Lower lobe of right lung (tissue), 2 donors: ENCODE data around the gene ITGA3. TPM values are rescaled to one million over a fixed set of nuclear protein-coding genes. Genes with fewer than 3 reads are reported as not detected.
A peak's percentile ranks its signal among the peaks of the same experiment; 100 is the strongest.

Experiments
- ATAC-seq, 2 donors: fragments of 200-7000 bp; cut with Tn5 transposase; one replicate each; pipeline ENCODE4 v1.9.1; 2020 to 2022; ENCODE audit warnings: mild to moderate bottlenecking in 2 of 2, moderate library complexity in 2 of 2
- DNase-seq: peaks from one replicate; pipeline ENCODE4 v3.0.0-alpha.2; 2020
- H3K27ac ChIP-seq: fragments of 200-600 bp; one replicate; pipeline ENCODE4 v1.8.0; 2022
- H3K27me3 ChIP-seq: fragments of 200-600 bp; one replicate; pipeline ENCODE4 v1.8.0; 2022; ENCODE audit warnings: low read depth
- H3K36me3 ChIP-seq: fragments of 200-600 bp; one replicate; pipeline ENCODE4 v1.8.0; 2022; ENCODE audit warnings: mild to moderate bottlenecking
- H3K4me1 ChIP-seq: fragments of 200-600 bp; one replicate; pipeline ENCODE4 v1.8.0; 2022
- H3K4me3 ChIP-seq: fragments of 200-600 bp; one replicate; pipeline ENCODE4 v1.8.0; 2022; ENCODE audit warnings: mild to moderate bottlenecking
- H3K9me3 ChIP-seq: fragments of 200-600 bp; one replicate; pipeline ENCODE4 v1.8.0; 2022
- CTCF ChIP-seq: fragments of 200-600 bp; IDR thresholded peaks from one replicate; pipeline ENCODE4 v1.8.0; 2022; ENCODE audit warnings: antibody characterized with exemption, mild to moderate bottlenecking
- intact Hi-C: fragments of 100-400 bp; cut with DNase I; formaldehyde crosslinking; loops from one replicate; pipeline ENCODE4 v1.11.0; 2022
- total RNA-seq: library from RNA; stranded (reverse); fragmentation: NEBNext Ultra II Directional; extraction: Animal tissue kit (Norgen Biotek cat#: 25700); gene quantifications from one replicate; pipeline ENCODE4 v1.2.1, GENCODE V29; 2021
- donor health status: DM: no; HTN: yes; CAD: no; lungs with severe emphysema.

ITGA3 gene
- total RNA-seq, 1 donor from 2014 or later = 162 TPM

GRCh38 chr17:50028736-50029120, 27.2 kb upstream of the ITGA3 start:
- DNase-seq = no peak
- no peaks in the 10 kb centered on the region for H3K9me3 ChIP-seq
- peaks cover 27% of the 10 kb centered on the region for H3K4me1 ChIP-seq
- H3K27me3 ChIP-seq = no peaks in the 10 kb centered on the region
- ATAC-seq = no peak
- H3K4me3 ChIP-seq = no peak overlapping the region
- H3K27ac ChIP-seq = peak overlapping the region; percentile 38
- intact Hi-C loops = loop anchor here (10.0 kb wide), 1 partner anchor 56 kb away; no protein-coding TSS in a partner anchor
- H3K36me3 ChIP-seq = no peaks in the 10 kb centered on the region
- TF ChIP-seq CTCF = no peak

GRCh38 chr17:50029185-50029584, 26.7 kb upstream of the ITGA3 start:
- TF ChIP-seq CTCF = no peak
- ATAC-seq = no peak
- Histone ChIP-seq H3K27ac (peak overlapping the region; percentile 38), H3K4me3 (no peak overlapping the region), H3K27me3 (no peaks in the 10 kb centered on the region), H3K9me3 (no peaks in the 10 kb centered on the region), H3K4me1 (peaks cover 29% of the 10 kb centered on the region), H3K36me3 (no peaks in the 10 kb centered on the region)
- intact Hi-C loops = loop anchor here (10.0 kb wide), 1 partner anchor 56 kb away; no protein-coding TSS in a partner anchor
- DNase-seq = no peak

DNA sequence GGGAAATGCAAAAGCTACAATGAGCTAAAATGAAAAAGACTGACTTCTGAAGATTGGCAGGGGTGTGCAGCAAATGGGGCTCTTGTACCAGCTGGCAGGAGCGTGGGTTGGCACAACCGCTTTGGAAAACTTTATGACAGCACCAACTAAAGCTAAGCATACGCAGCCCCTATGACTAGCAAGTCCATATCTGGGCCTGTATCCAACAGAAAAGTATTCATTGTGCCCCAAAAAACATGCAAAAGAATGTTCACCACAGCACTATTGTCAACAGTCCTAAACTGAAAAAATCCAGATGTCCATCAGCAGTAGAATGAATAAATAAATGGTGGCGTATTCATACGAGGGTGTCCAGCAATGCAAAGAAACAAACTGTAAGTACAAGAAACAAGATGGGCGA, 22.6 kb upstream of the ITGA3 start:
- intact Hi-C loops = no loop called here

GRCh38 chr17:50034498-50035364, 21.2 kb upstream of the ITGA3 start:
- Histone ChIP-seq H3K4me1 (peaks cover 52% of the 10 kb centered on the region), H3K27ac (peak overlapping the region; percentile 85), H3K27me3 (no peaks in the 10 kb centered on the region), H3K36me3 (no peaks in the 10 kb centered on the region), H3K9me3 (no peaks in the 10 kb centered on the region), H3K4me3 (no peak overlapping the region)
- intact Hi-C loops = no loop called here
- DNase-seq = peak; percentile 91
- peak; percentile 88 for ATAC-seq
- TF ChIP-seq CTCF = no peak

More for the DNA sequence above, 22.6 kb upstream of the ITGA3 start:
- H3K9me3 ChIP-seq = no peaks in the 10 kb centered on the region
- TF ChIP-seq CTCF = no peak
- H3K4me3 ChIP-seq = no peak overlapping the region
- ATAC-seq (no peak), DNase-seq (no peak)
- no peaks in the 10 kb centered on the region for H3K27me3 ChIP-seq
- H3K36me3 ChIP-seq = no peaks in the 10 kb centered on the region
- H3K4me1 ChIP-seq = peaks cover 49% of the 10 kb centered on the region
- H3K27ac ChIP-seq = no peak overlapping the region

DNA sequence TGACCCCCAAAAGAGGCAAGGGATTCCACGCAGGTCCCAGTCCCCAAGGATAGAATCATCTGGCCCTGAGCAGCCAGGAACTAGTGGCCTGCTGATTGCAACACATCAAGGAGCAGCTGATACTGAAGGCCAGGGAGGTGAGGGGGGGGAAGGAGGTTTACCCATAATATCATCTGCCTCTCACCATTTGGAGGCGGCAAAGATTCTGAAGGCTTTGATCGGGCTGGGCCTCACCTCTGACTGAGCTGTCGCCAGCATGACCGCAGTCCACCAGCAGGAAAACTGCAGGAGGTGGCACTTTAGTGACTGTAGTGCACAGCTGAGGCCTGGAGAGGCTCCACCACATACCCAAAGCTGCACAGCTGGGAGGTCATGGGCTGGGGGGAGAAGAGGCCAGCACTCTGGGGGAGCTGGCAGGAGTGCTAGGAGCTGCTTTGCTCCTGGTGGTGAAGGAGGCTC, 20.5 kb upstream of the ITGA3 start:
- ATAC-seq = peak; percentile 33 to 38
- Histone ChIP-seq H3K27ac (peak overlapping the region; percentile 85), H3K27me3 (no peaks in the 10 kb centered on the region), H3K4me1 (peaks cover 52% of the 10 kb centered on the region), H3K36me3 (no peaks in the 10 kb centered on the region), H3K4me3 (no peak overlapping the region), H3K9me3 (no peaks in the 10 kb centered on the region)
- intact Hi-C loops = no loop called here
- no peak for DNase-seq
- peak; percentile 12 for TF ChIP-seq CTCF
